Stimulated activated CD8-positive, alpha-beta memory T cell treated with anti-CD3 and anti-CD28 coated beads, Interleukin-7, amount 100 ng/mL, for 24 hours (primary cell): ENCODE data around the gene PPP2R3B.
A peak's percentile ranks its signal among the peaks of the same experiment; 100 is the strongest.
"Not testable (repeated sequence)": the region's sequence is repeated elsewhere in the genome, so short reads cannot be mapped to it uniquely, and the experiment has no call there.

Experiments
- DNase-seq: peaks from one replicate; pipeline ENCODE4 v3.0.0-alpha.2; 2020; ENCODE audit warnings: low read depth

PPP2R3B gene

GRCh38 chrX:386768-387575 lies at the start of gene PPP2R3B:
TSS of gene PPP2R3B (minus strand) at chrX:386907. CDS start at chrX:386691, 216 bp downstream.
- DNase-seq = peak; percentile 96

- DNase-seq = no peak
Measured at GRCh38 chrX:435536-436122, 48.9 kb upstream of the PPP2R3B start.

- DNase-seq = no peak
Measured at GRCh38 chrX:434946-435345, 48.2 kb upstream of the PPP2R3B start.

GRCh38 chrX:433771-434170 lies 47.1 kb upstream of the PPP2R3B start:
- no peak for DNase-seq

GRCh38 chrX:432666-433065 lies 46.0 kb upstream of the PPP2R3B start:
- DNase-seq = not testable (repeated sequence)

- DNase-seq = no peak
Measured at GRCh38 chrX:431492-432111, 44.9 kb upstream of the PPP2R3B start.

- DNase-seq = no peak
Measured at GRCh38 chrX:431056-431455, 44.3 kb upstream of the PPP2R3B start.

GRCh38 chrX:429266-429825 lies 42.6 kb upstream of the PPP2R3B start:
- DNase-seq = no peak

- DNase-seq = no peak
Measured at GRCh38 chrX:427812-428725, 41.4 kb upstream of the PPP2R3B start.

GRCh38 chrX:426881-427280 lies 40.2 kb upstream of the PPP2R3B start:
- no peak for DNase-seq

- no peak for DNase-seq
Measured at GRCh38 chrX:425056-425455, 38.3 kb upstream of the PPP2R3B start.

GRCh38 chrX:421646-422391 lies 35.1 kb upstream of the PPP2R3B start:
- no peak for DNase-seq

- no peak for DNase-seq
Measured at GRCh38 chrX:420496-421223, 34.0 kb upstream of the PPP2R3B start.

- no peak for DNase-seq
Measured at GRCh38 chrX:418927-419729, 32.4 kb upstream of the PPP2R3B start.

- DNase-seq = not testable (repeated sequence)
Measured at GRCh38 chrX:415498-415897, 28.8 kb upstream of the PPP2R3B start.

GRCh38 chrX:413322-414201 lies 26.9 kb upstream of the PPP2R3B start:
- DNase-seq = no peak

GRCh38 chrX:410296-410695 lies 23.6 kb upstream of the PPP2R3B start:
- no peak for DNase-seq

- DNase-seq = no peak
Measured at GRCh38 chrX:405149-405548, 18.4 kb upstream of the PPP2R3B start.

- DNase-seq = no peak
Measured at GRCh38 chrX:404656-405055, 17.9 kb upstream of the PPP2R3B start.
